ENCODE data around the gene POC1A.

GRCh38 chr3:52194485-52195290, 40.5 kb upstream of the POC1A start:
- TF ChIP-seq CTCF (conservative IDR thresholded peaks at IDR 0.05; ENCODE audit: low read depth, low read length) = no peak
- TF ChIP-seq EZH2 (IDR thresholded peaks at IDR 0.05; ENCODE audit: low read length, unreplicated experiment) = no peak
- no peak for TF ChIP-seq EZH2phosphoT487 (IDR thresholded peaks at IDR 0.05; ENCODE audit: borderline replicate concordance, low read length)
